Neutrophil (primary cell): Measurements from ENCODE around the gene REEP3.

Experiments used
- H3K27ac ChIP-seq: fragments of 200-600 bp; sonication (generic); 2 replicates; pipeline ENCODE4 v1.5.1; 2016; ENCODE audit warnings: mild to moderate bottlenecking, moderate library complexity
- H3K27me3 ChIP-seq: fragments of 200-600 bp; sonication (generic); 2 replicates; pipeline ENCODE4 v1.6.0; 2016; ENCODE audit warnings: mild to moderate bottlenecking
- H3K36me3 ChIP-seq: fragments of 200-600 bp; sonication (generic); 2 replicates; pipeline ENCODE4 v1.5.1; 2017
- H3K4me1 ChIP-seq, 2 experiments: fragments of 200-600 bp in 1 of 2; sonication (generic) in 1 of 2; 1 replicate in 1 of 2; 2 replicates in 1 of 2; pipeline versions ENCODE4 v1.5.1 to v1.6.1; 2013 to 2016; ENCODE audit warnings: low read depth in 1 of 2, low read length in 1 of 2, mild to moderate bottlenecking in 1 of 2, moderate library complexity in 1 of 2; ENCODE audit not compliant: control insufficient read depth in 1 of 2, insufficient read depth in 1 of 2
- H3K4me3 ChIP-seq, 2 experiments: fragments of 200-600 bp in 1 of 2; sonication (generic) in 1 of 2; 1 replicate in 1 of 2; 2 replicates in 1 of 2; pipeline ENCODE4 v1.5.1; 2013 to 2016; ENCODE audit warnings: low read depth in 1 of 2, low read length in 1 of 2, mild to moderate bottlenecking in 1 of 2, moderate library complexity in 1 of 2
- H3K9me3 ChIP-seq: fragments of 200-600 bp; sonication (generic); 2 replicates; pipeline ENCODE4 v1.5.1; 2016
- CTCF ChIP-seq: fragments of 200-600 bp; sonication (generic); IDR thresholded peaks from 2 replicates; pipeline ENCODE4 v1.5.1; 2016; ENCODE audit warnings: antibody characterized with exemption

The REEP3 gene

GRCh38 chr10:63549810-63550209 lies 28.6 kb downstream of the REEP3 start:
- TF ChIP-seq CTCF: no peak
- Histone ChIP-seq H3K27ac (no peak overlapping the region), H3K36me3 (no peaks in the 10 kb centered on the region), H3K4me3 (no peak overlapping the region), H3K9me3 (no peaks in the 10 kb centered on the region), H3K4me1 (no peaks in the 10 kb centered on the region), H3K27me3 (no peaks in the 10 kb centered on the region)

GRCh38 chr10:63553031-63553430 lies 31.8 kb downstream of the REEP3 start:
- no peak for TF ChIP-seq CTCF
- no peak overlapping the region for H3K4me3 ChIP-seq
- no peaks in the 10 kb centered on the region for H3K4me1 ChIP-seq
- H3K9me3 ChIP-seq: no peaks in the 10 kb centered on the region
- H3K27ac ChIP-seq: no peak overlapping the region
- H3K27me3 ChIP-seq: no peaks in the 10 kb centered on the region
- H3K36me3 ChIP-seq: no peaks in the 10 kb centered on the region

- H3K36me3 ChIP-seq: no peaks in the 10 kb centered on the region
- TF ChIP-seq CTCF: no peak
- no peaks in the 10 kb centered on the region for H3K4me1 ChIP-seq
- no peak overlapping the region for H3K27ac ChIP-seq
- no peaks in the 10 kb centered on the region for H3K9me3 ChIP-seq
- no peak overlapping the region for H3K4me3 ChIP-seq
- no peaks in the 10 kb centered on the region for H3K27me3 ChIP-seq
Measured at GRCh38 chr10:63553473-63553872, 32.3 kb downstream of the REEP3 start.

GRCh38 chr10:63554657-63555056 lies 33.5 kb downstream of the REEP3 start:
- H3K27me3 ChIP-seq: no peaks in the 10 kb centered on the region
- TF ChIP-seq CTCF: no peak
- no peak overlapping the region for H3K4me3 ChIP-seq
- no peaks in the 10 kb centered on the region for H3K9me3 ChIP-seq
- no peak overlapping the region for H3K27ac ChIP-seq
- H3K36me3 ChIP-seq: no peaks in the 10 kb centered on the region
- no peaks in the 10 kb centered on the region for H3K4me1 ChIP-seq

- Histone ChIP-seq H3K4me3 (no peak overlapping the region), H3K4me1 (no peaks in the 10 kb centered on the region), H3K27me3 (no peaks in the 10 kb centered on the region), H3K9me3 (no peaks in the 10 kb centered on the region), H3K36me3 (no peaks in the 10 kb centered on the region), H3K27ac (no peak overlapping the region)
- TF ChIP-seq CTCF: no peak
Measured at GRCh38 chr10:63555330-63555729, 34.1 kb downstream of the REEP3 start.

- H3K36me3 ChIP-seq: no peaks in the 10 kb centered on the region
- H3K4me3 ChIP-seq: no peak overlapping the region
- H3K27ac ChIP-seq: no peak overlapping the region
- no peaks in the 10 kb centered on the region for H3K4me1 ChIP-seq
- no peaks in the 10 kb centered on the region for H3K27me3 ChIP-seq
- H3K9me3 ChIP-seq: no peaks in the 10 kb centered on the region
- TF ChIP-seq CTCF: no peak
Measured at GRCh38 chr10:63558132-63558784, 37.1 kb downstream of the REEP3 start.
